B cell (primary cell): Measurements from ENCODE around the gene PPP1R13B. TPM values are rescaled to one million over a fixed set of nuclear protein-coding genes. Genes with fewer than 3 reads are reported as not detected.

Experiments used
- ATAC-seq: fragments of 200-7000 bp; cut with Tn5 transposase; one replicate; pipeline ENCODE4 v1.10.0; 2021; ENCODE audit warnings: low read depth, mild to moderate bottlenecking, moderate number of reproducible peaks, moderate library complexity
- CTCF ChIA-PET: fragments of 350-600 bp; sonication (Branson Sonifier 250); formaldehyde crosslinking; loops from one replicate; lab custom pipeline; 2021; ENCODE audit warnings: antibody characterized with exemption, inconsistent platforms; lab: Charles Lee
- POLR2A ChIA-PET: fragments of 350-600 bp; sonication (Branson Sonifier 250); formaldehyde crosslinking; loops from one replicate; lab custom pipeline; 2021; ENCODE audit warnings: antibody characterized with exemption; lab: Charles Lee
- DNase-seq: peaks from one replicate; pipeline ENCODE4 v3.0.0; 2013
- H2AFZ ChIP-seq: 2 replicates; pipeline ENCODE4 v1.6.1; 2012; ENCODE audit warnings: mild to moderate bottlenecking, low read depth, low read length; ENCODE audit not compliant: insufficient read depth, poor library complexity, severe bottlenecking
- H3K27ac ChIP-seq, 2 donors: 1 replicate in 1 of 2; 2 replicates in 1 of 2; pipeline ENCODE4 v1.5.1; 2012 to 2013; ENCODE audit warnings: low read length in 2 of 2, mild to moderate bottlenecking in 2 of 2, moderate library complexity in 1 of 2
- H3K27me3 ChIP-seq, 4 experiments: fragments of 200-600 bp in 1 of 4; sonication (generic) in 1 of 4; replicated peaks in 1 of 4; 1 replicate in 2 of 4; 2 replicates in 2 of 4; pipeline versions ENCODE4 v1.6.1 to v1.7.0; 2013 to 2016; ENCODE audit warnings: low read length in 3 of 4, mild to moderate bottlenecking in 2 of 4, mixed read lengths in 1 of 4, moderate library complexity in 1 of 4; ENCODE audit not compliant: insufficient read depth in 4 of 4, control insufficient read depth in 3 of 4; ENCODE audit errors: control extremely low read depth in 1 of 4
- H3K36me3 ChIP-seq, 2 experiments: replicated peaks in 1 of 2; 1 replicate in 1 of 2; 2 replicates in 1 of 2; pipeline versions ENCODE4 v1.6.1 to v1.7.1; 2013; ENCODE audit warnings: low read length in 1 of 2; ENCODE audit not compliant: insufficient read depth in 2 of 2, control insufficient read depth in 1 of 2; ENCODE audit errors: control extremely low read depth in 1 of 2, extremely low read depth in 1 of 2
- H3K4me1 ChIP-seq, 2 donors: fragments of 200-600 bp in 1 of 2; sonication (generic) in 1 of 2; 1 replicate in 1 of 2; 2 replicates in 1 of 2; pipeline versions ENCODE4 v1.5.1 to v1.6.1; 2013 to 2017; ENCODE audit warnings: low read length in 2 of 2; ENCODE audit not compliant: control insufficient read depth in 2 of 2, insufficient read depth in 2 of 2
- H3K4me2 ChIP-seq: replicated peaks from 2 replicates; pipeline ENCODE3; 2012; ENCODE audit warnings: mild to moderate bottlenecking, low read depth, low read length; ENCODE audit not compliant: poor library complexity, severe bottlenecking
- H3K4me3 ChIP-seq, 5 experiments: fragments of 200-600 bp in 1 of 5; sonication (generic) in 1 of 5; 1 replicate in 3 of 5; 2 replicates in 2 of 5; pipeline versions ENCODE4 v1.5.1 to v1.7.0; 2011 to 2016; ENCODE audit warnings: low read length in 4 of 5, mild to moderate bottlenecking in 4 of 5, low read depth in 2 of 5, control low read depth in 1 of 5, moderate library complexity in 1 of 5; ENCODE audit not compliant: insufficient read depth in 1 of 5; ENCODE audit errors: control extremely low read depth in 1 of 5, extremely low read depth in 1 of 5
- H3K79me2 ChIP-seq: fragments of 200-600 bp; sonication (generic); one replicate; pipeline ENCODE4 v1.6.0; 2016; ENCODE audit warnings: low read length; ENCODE audit not compliant: control insufficient read depth, insufficient read depth
- H3K9ac ChIP-seq: fragments of 200-600 bp; sonication (generic); 2 replicates; pipeline ENCODE4 v1.6.1; 2017; ENCODE audit warnings: mild to moderate bottlenecking, low read length, moderate library complexity
- H3K9me3 ChIP-seq, 3 donors: one replicate each; pipeline versions ENCODE4 v1.6.1 to v1.7.1; 2013; ENCODE audit warnings: low read length in 2 of 3; ENCODE audit not compliant: control insufficient read depth in 2 of 3, insufficient read depth in 1 of 3; ENCODE audit errors: control extremely low read depth in 1 of 3
- H4K20me1 ChIP-seq: 2 replicates; pipeline ENCODE4 v1.6.0; 2012; ENCODE audit warnings: mild to moderate bottlenecking, low read length; ENCODE audit not compliant: insufficient read depth, control insufficient read depth, poor library complexity, severe bottlenecking
- H3K27ac Mint-ChIP-seq: one replicate; pipeline ENCODE4 v1.8.0; 2021; ENCODE audit warnings: mixed read lengths
- H3K27me3 Mint-ChIP-seq: one replicate; pipeline ENCODE4 v1.8.0; 2021; ENCODE audit warnings: mixed read lengths
- H3K4me1 Mint-ChIP-seq: one replicate; pipeline ENCODE4 v1.8.0; 2021; ENCODE audit warnings: mixed read lengths
- H3K4me3 Mint-ChIP-seq: one replicate; pipeline ENCODE4 v1.8.0; 2021; ENCODE audit warnings: mixed read lengths
- H3K9me3 Mint-ChIP-seq: one replicate; pipeline ENCODE4 v1.8.0; 2022; ENCODE audit warnings: mixed read lengths; ENCODE audit not compliant: insufficient read depth
- EZH2 ChIP-seq: IDR thresholded peaks from 2 replicates; pipeline ENCODE4 v1.6.1; 2012; ENCODE audit warnings: borderline replicate concordance, low read depth, mild to moderate bottlenecking, moderate library complexity, low read length; ENCODE audit not compliant: insufficient read depth, poor library complexity, severe bottlenecking
- WGBS: methylation state at CpG from one replicate; pipeline ENCODE4 v1.1.5; 2013; ENCODE audit warnings: missing lambda C conversion rate; ENCODE audit not compliant: insufficient coverage; 5-methylcytosine and 5-hydroxymethylcytosine counted together
- intact Hi-C: fragments of 100-400 bp; cut with micrococcal nuclease; formaldehyde crosslinking; loops from one replicate; pipeline ENCODE4 v1.10.0; 2022
- polyA plus RNA-seq: library from polyadenylated mRNA; depleted of rRNA; stranded (reverse); fragments of >200 nt; gene quantifications from 2 replicates; pipeline ENCODE4 v1.2.3, GENCODE V29; 2012
- total RNA-seq, 2 donors: library from RNA; stranded (reverse); fragments of 120-200 nt in 1 of 2; gene quantifications; 1 replicate in 1 of 2; 2 replicates in 1 of 2; pipeline versions ENCODE4 v1.2.3 to v1.2.4, GENCODE V29; 2013 to 2022
- TF ChIP-seq, protein P1 (sequence below): fragments of 200-600 bp; IDR thresholded peaks from one replicate; pipeline ENCODE4 v1.8.0; 2022; ENCODE audit warnings: antibody characterized with exemption, mild to moderate bottlenecking

PPP1R13B gene
- total and polyA plus RNA-seq, 2 donors (not counting 1 experiment from before 2014, with no cell fraction given): 10.1 to 27.7 TPM

DNA sequence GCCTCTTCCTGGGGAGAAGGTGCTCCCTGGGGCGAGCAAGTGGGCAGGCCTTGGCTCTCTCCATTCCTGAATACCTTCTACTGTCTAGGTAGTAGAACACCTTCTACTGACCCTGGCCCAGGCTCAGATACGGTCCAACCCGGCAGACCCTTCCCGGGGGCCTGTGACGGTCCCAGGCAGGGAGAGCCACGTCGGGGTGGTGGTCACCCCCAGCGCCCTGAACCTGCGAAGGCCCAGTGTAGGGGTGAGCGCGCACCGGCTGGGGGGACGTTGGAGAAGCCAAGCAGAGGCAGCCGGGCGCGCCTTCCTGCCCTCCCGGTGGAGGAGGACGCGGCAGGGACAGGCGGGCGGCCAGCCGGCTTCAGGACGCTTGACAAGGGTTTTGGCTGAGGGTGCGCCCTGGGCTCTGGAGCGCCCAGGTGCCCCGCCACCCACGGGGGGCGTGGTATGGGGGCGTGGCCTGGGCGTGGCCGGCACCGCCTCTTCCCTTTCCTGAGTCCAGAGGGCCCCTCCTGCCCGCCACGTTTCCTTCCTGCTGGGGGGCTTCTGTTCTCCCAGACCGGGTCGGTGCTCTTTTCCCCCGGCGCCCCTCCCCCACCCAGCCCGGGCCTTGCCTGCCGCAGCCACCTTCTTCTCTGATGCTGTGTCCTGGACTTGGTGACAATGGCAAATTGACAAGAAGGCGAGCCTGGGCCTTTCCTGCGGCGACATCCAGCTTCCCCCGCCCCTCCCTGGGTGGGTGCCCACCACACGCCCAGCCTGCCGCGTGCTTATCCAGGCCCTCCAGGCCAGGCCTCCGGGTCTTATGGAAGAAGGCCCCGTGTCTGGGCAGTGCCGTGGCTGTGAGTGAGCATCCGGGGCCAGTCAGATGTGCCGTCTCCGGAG lies 24.5 kb upstream of the PPP1R13B start:
- H3K27ac Mint-ChIP-seq: peak overlapping the region; percentile 81
- ChIA-PET CTCF (no interaction called here), POLR2A (interaction anchor here (0.6 to 0.7 kb wide), 2 partner anchors 18 to 1131 kb away, joined by 3 to 6 read pairs; no protein-coding TSS in a partner anchor)
- H3K4me1 ChIP-seq: peaks cover 11 to 13% of the 10 kb centered on the region in 2 donors
- peak overlapping the region; percentile 82 for H3K4me2 ChIP-seq
- ATAC-seq: peak; percentile 97
- TF ChIP-seq, protein P1, sequence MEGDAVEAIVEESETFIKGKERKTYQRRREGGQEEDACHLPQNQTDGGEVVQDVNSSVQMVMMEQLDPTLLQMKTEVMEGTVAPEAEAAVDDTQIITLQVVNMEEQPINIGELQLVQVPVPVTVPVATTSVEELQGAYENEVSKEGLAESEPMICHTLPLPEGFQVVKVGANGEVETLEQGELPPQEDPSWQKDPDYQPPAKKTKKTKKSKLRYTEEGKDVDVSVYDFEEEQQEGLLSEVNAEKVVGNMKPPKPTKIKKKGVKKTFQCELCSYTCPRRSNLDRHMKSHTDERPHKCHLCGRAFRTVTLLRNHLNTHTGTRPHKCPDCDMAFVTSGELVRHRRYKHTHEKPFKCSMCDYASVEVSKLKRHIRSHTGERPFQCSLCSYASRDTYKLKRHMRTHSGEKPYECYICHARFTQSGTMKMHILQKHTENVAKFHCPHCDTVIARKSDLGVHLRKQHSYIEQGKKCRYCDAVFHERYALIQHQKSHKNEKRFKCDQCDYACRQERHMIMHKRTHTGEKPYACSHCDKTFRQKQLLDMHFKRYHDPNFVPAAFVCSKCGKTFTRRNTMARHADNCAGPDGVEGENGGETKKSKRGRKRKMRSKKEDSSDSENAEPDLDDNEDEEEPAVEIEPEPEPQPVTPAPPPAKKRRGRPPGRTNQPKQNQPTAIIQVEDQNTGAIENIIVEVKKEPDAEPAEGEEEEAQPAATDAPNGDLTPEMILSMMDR: no peak
- TF ChIP-seq EZH2: no peak
- H3K27ac ChIP-seq: peak overlapping the region in 1 of 2 donors; percentile 46
- peaks cover 7% of the 10 kb centered on the region for H3K4me1 Mint-ChIP-seq
- H2AFZ ChIP-seq: peak overlapping the region; percentile 88
- H4K20me1 ChIP-seq: no peaks in the 10 kb centered on the region
- H3K4me3 Mint-ChIP-seq: peak overlapping the region; percentile 89
- H3K27me3 ChIP-seq: peaks cover 0 to 2% (median 0%) of the 10 kb centered on the region in 4 experiments
- peak overlapping the region; percentile 22 to 71 (median 64) for H3K4me3 ChIP-seq
- H3K9ac ChIP-seq: peak overlapping the region; percentile 73
- no peaks in the 10 kb centered on the region for H3K9me3 ChIP-seq
- H3K36me3 ChIP-seq: no peaks in the 10 kb centered on the region
- DNase-seq: peak; percentile 82
- no peaks in the 10 kb centered on the region for H3K27me3 Mint-ChIP-seq
- intact Hi-C loops: loop anchor here (1.0 kb wide), 2 partner anchors 25 to 49 kb away; partner anchors contain the start of gene PPP1R13B
- WGBS: 24% methylated on average over 53 of the region's 53 CpGs
- H3K9me3 Mint-ChIP-seq: no peaks in the 10 kb centered on the region
- H3K79me2 ChIP-seq: no peaks in the 10 kb centered on the region
